HepG2 (cell line): ENCODE results near the gene OVCA2. TPM values are rescaled to one million over a fixed set of nuclear protein-coding genes. Genes with fewer than 3 reads are reported as not detected.

ENCODE experiments used
- ATF7 ChIP-seq, 2 experiments: fragments of 450-650 bp in 1 of 2; sonication (generic) in 1 of 2; formaldehyde crosslinking in 1 of 2; IDR thresholded peaks; 2 replicates each; pipeline versions ENCODE4 v1.4.0 to v1.6.1; 2016 to 2020; ENCODE audit warnings: antibody characterized with exemption in 1 of 2, mild to moderate bottlenecking in 1 of 2, missing genetic modification reagents in 1 of 2
- CEBPB ChIP-seq: IDR thresholded peaks from 2 replicates; pipeline ENCODE4 v1.6.1; 2011; ENCODE audit warnings: low read depth, low read length, improper control_type of control experiment, borderline replicate concordance
- ELF3 ChIP-seq: IDR thresholded peaks from 2 replicates; pipeline ENCODE4 v1.6.1; 2016; ENCODE audit warnings: missing genetic modification reagents, missing compliant biosample characterization
- GTF2F1 ChIP-seq: fragments of 150-350 bp; IDR thresholded peaks from 2 replicates; pipeline ENCODE4 v1.6.1; 2014; ENCODE audit warnings: low read length
- HNF4G ChIP-seq, 2 experiments: sonication (generic) in 1 of 2; formaldehyde crosslinking in 1 of 2; IDR thresholded peaks; 2 replicates each; pipeline versions ENCODE4 v1.4.0 to v1.6.1; 2011 to 2020; ENCODE audit warnings: borderline replicate concordance in 2 of 2, low read depth in 2 of 2, mild to moderate bottlenecking in 2 of 2, low read length in 1 of 2, missing genetic modification reagents in 1 of 2, moderate library complexity in 1 of 2
- HNRNPUL1 ChIP-seq: fragments of 200-400 bp; formaldehyde crosslinking; IDR thresholded peaks from 2 replicates; pipeline ENCODE4 v1.6.1; 2017; ENCODE audit warnings: low read depth, mild to moderate bottlenecking, low read length, moderate library complexity
- IRX3 ChIP-seq: sonication (generic); formaldehyde crosslinking; IDR thresholded peaks from 2 replicates; pipeline ENCODE4 v1.8.1; 2023; ENCODE audit warnings: mild to moderate bottlenecking, low read depth, missing genetic modification reagents, borderline replicate concordance
- PPARG ChIP-seq: conservative IDR thresholded peaks from 2 replicates; pipeline ENCODE4 v1.6.1; 2016; ENCODE audit warnings: missing biosample characterization, missing genetic modification reagents
- SMARCC2 ChIP-seq: fragments of 450-650 bp; IDR thresholded peaks from 2 replicates; pipeline ENCODE4 v1.6.1; 2017; ENCODE audit warnings: antibody characterized with exemption, mild to moderate bottlenecking
- SRSF9 ChIP-seq: fragments of 200-400 bp; formaldehyde crosslinking; IDR thresholded peaks from 2 replicates; pipeline ENCODE4 v1.6.1; 2018; ENCODE audit warnings: borderline replicate concordance, mild to moderate bottlenecking, low read depth, low read length; ENCODE audit not compliant: insufficient read depth, poor library complexity, severe bottlenecking
- ZFP62 ChIP-seq: sonication (generic); formaldehyde crosslinking; IDR thresholded peaks from 2 replicates; pipeline ENCODE4 v1.4.0; 2020; ENCODE audit warnings: missing genetic modification reagents
- ZMYM2 ChIP-seq: sonication (generic); formaldehyde crosslinking; IDR thresholded peaks from 2 replicates; pipeline ENCODE4 v1.8.0; 2022; ENCODE audit warnings: mild to moderate bottlenecking, missing genetic modification reagents
- ZNF317 ChIP-seq: sonication (generic); formaldehyde crosslinking; IDR thresholded peaks from 2 replicates; pipeline ENCODE4 v1.5.0; 2020; ENCODE audit warnings: mild to moderate bottlenecking, missing genetic modification reagents
- ZNF337 ChIP-seq: sonication (generic); formaldehyde crosslinking; IDR thresholded peaks from 2 replicates; pipeline ENCODE4 v1.5.1; 2020; ENCODE audit warnings: missing genetic modification reagents, low read depth, mild to moderate bottlenecking, borderline replicate concordance
- ZNF564 ChIP-seq: sonication (generic); formaldehyde crosslinking; IDR thresholded peaks from 2 replicates; pipeline ENCODE4 v1.8.1; 2023; ENCODE audit warnings: mild to moderate bottlenecking, missing genetic modification reagents
- ZNF773 ChIP-seq: sonication (generic); formaldehyde crosslinking; IDR thresholded peaks from 2 replicates; pipeline ENCODE4 v1.4.0; 2020; ENCODE audit warnings: missing genetic modification reagents, borderline replicate concordance
- polyA plus RNA-seq, 8 experiments: library from polyadenylated mRNA; depleted of rRNA in 3 of 8; stranded (reverse) in 7 of 8; unstranded in 1 of 8; fragments of >200 nt; fragmentation: Illumina TruSeq in 4 of 8; extraction: Trizol in 4 of 8; gene quantifications; 2 replicates each; pipeline versions ENCODE4 v1.2.1 to v1.2.3, GENCODE V29; 2011 to 2016; ENCODE audit warnings: low read depth in 4 of 8, missing spikeins in 1 of 8, mixed read lengths in 1 of 8; ENCODE audit not compliant: insufficient read depth in 1 of 8
- total RNA-seq, 5 experiments: library from RNA; depleted of rRNA; stranded (reverse); fragments of >200 nt; fragmentation: Illumina TruSeq; extraction: Trizol; gene quantifications; 2 replicates each; pipeline ENCODE4 v1.2.3, GENCODE V29; 2016; ENCODE audit warnings: low read depth in 1 of 5
- TF ChIP-seq, protein P1 (sequence below): IDR thresholded peaks from 2 replicates; pipeline ENCODE4 v1.6.1; 2012; ENCODE audit warnings: inconsistent platforms
- TF ChIP-seq, protein P2 (sequence below): sonication (generic); formaldehyde crosslinking; IDR thresholded peaks from 2 replicates; pipeline ENCODE4 v1.4.0; 2020; ENCODE audit warnings: mild to moderate bottlenecking, missing genetic modification reagents
- TF ChIP-seq, protein P3 (sequence below): sonication (generic); formaldehyde crosslinking; IDR thresholded peaks from 2 replicates; pipeline ENCODE4 v1.8.0; 2022; ENCODE audit warnings: missing genetic modification reagents, mild to moderate bottlenecking, inconsistent platforms, borderline replicate concordance
- TF ChIP-seq, protein P4 (sequence below): sonication (generic); formaldehyde crosslinking; conservative IDR thresholded peaks from 2 replicates; pipeline ENCODE4 v1.4.0; 2020; ENCODE audit warnings: missing genetic modification reagents

The OVCA2 gene
- total and polyA plus RNA-seq, 2 of the 13 experiments (the other 11 are each of a cell fraction or from before 2014, with no cell fraction given) = 23.7 to 28.2 TPM

DNA sequence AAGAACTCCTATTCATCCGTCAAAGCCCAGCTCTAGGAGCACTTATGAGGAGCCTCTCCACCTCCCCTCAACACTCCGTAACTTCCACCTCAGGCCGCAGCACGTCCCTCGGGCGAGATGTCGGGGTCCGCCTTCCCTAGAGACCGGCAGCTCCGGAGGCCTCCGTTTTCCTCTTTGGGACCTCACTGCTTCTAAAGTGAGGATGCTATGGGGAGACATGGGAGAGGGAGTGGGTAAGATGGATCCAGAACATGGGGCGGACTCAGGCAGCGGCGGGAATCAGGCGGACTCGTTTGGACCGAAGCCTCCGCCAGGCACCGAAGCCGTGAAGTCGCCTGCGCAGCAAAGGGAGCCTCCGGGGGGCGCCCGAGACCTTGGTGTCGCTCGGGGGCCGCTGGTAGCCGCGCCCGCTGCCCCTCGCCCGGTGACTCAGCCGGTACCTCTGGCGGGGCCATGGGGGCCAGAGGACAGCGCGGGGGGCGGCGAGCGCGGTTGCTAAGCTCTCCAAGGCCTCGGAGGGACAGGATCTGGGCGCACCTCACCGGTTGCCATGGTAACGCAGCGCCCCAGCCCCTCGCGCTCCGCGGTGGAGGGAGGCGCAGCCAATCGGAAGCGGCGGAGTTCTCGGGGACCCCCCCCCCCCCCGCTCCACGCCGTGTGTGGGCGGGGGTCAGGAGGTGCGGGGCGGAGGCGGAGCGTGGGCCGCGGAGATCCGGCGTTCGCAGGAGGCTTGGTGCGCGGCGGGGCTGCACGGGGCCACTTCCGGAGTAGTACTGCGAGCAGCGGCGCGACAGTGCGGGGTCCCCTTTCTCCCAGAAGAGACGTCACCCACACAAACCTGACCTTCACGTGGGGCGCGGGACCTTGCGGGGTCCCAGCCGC is 11.8 kb downstream of the OVCA2 start (continued):
- TF ChIP-seq ZFP62 (CRISPR knock-in tag) = no peak
- no peak for TF ChIP-seq ELF3 (CRISPR knock-in tag)
- TF ChIP-seq ZNF337 = no peak
- TF ChIP-seq ZNF317 (CRISPR knock-in tag) = no peak
- TF ChIP-seq, protein P1, sequence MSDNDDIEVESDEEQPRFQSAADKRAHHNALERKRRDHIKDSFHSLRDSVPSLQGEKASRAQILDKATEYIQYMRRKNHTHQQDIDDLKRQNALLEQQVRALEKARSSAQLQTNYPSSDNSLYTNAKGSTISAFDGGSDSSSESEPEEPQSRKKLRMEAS = peak; percentile 37; the same call in 1 of the 2 replicates
- TF ChIP-seq, protein P2, sequence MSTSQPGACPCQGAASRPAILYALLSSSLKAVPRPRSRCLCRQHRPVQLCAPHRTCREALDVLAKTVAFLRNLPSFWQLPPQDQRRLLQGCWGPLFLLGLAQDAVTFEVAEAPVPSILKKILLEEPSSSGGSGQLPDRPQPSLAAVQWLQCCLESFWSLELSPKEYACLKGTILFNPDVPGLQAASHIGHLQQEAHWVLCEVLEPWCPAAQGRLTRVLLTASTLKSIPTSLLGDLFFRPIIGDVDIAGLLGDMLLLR (CRISPR knock-in tag) = 0 out of 2 replicates have a peak, but pooled peaks have one; percentile 49
- no peak for TF ChIP-seq PPARG
- TF ChIP-seq ZNF564 = no peak
- TF ChIP-seq HNF4G (IDR thresholded peaks at IDR 0.05; ENCODE audit: borderline replicate concordance, low read depth, low read length) = no peak
- no peak for TF ChIP-seq HNF4G (CRISPR knock-in tag; IDR thresholded peaks at IDR 0.05; ENCODE audit: borderline replicate concordance, low read depth)
- TF ChIP-seq CEBPB = no peak
- TF ChIP-seq IRX3 (CRISPR knock-in tag) = no peak
- no peak for TF ChIP-seq ZMYM2
- TF ChIP-seq, protein P3, sequence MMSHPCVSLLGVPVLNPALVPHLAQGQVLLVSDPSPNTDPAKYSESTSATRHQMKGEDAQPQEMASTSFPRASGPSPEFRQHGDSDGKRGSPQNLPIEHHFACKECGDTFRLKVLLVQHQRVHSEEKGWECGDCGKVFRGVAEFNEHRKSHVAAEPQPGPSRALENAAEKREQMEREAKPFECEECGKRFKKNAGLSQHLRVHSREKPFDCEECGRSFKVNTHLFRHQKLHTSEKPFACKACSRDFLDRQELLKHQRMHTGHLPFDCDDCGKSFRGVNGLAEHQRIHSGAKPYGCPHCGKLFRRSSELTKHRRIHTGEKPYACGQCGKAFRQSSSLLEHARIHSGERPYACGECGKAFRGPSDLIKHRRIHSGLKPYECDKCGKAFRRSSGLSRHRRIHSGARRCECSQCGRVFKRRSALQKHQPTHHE (CRISPR knock-in tag) = no peak
- no peak for TF ChIP-seq ATF7 (IDR thresholded peaks at IDR 0.05)
- no peak for TF ChIP-seq ATF7 (CRISPR knock-in tag; IDR thresholded peaks at IDR 0.05)
- TF ChIP-seq, protein P4, sequence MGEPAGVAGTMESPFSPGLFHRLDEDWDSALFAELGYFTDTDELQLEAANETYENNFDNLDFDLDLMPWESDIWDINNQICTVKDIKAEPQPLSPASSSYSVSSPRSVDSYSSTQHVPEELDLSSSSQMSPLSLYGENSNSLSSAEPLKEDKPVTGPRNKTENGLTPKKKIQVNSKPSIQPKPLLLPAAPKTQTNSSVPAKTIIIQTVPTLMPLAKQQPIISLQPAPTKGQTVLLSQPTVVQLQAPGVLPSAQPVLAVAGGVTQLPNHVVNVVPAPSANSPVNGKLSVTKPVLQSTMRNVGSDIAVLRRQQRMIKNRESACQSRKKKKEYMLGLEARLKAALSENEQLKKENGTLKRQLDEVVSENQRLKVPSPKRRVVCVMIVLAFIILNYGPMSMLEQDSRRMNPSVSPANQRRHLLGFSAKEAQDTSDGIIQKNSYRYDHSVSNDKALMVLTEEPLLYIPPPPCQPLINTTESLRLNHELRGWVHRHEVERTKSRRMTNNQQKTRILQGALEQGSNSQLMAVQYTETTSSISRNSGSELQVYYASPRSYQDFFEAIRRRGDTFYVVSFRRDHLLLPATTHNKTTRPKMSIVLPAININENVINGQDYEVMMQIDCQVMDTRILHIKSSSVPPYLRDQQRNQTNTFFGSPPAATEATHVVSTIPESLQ (CRISPR knock-in tag) = no peak
- no peak for TF ChIP-seq GTF2F1
- TF ChIP-seq ZNF773 (CRISPR knock-in tag) = no peak
- TF ChIP-seq HNRNPUL1 = no peak
- no peak for TF ChIP-seq SMARCC2
- TF ChIP-seq SRSF9 = no peak
